Neural cell (in vitro differentiated cells): Measurements from ENCODE around the gene WFIKKN2.

Experiments used
- CTCF ChIP-seq: fragments of 450-650 bp; IDR thresholded peaks from 2 replicates; pipeline ENCODE4 v1.5.1; 2014; ENCODE audit warnings: antibody characterized with exemption, mild to moderate bottlenecking, moderate library complexity; ENCODE audit not compliant: poor library complexity, severe bottlenecking
- REST ChIP-seq: IDR thresholded peaks from 2 replicates; pipeline ENCODE4 v1.6.1; 2012; ENCODE audit warnings: borderline replicate concordance
- SMC3 ChIP-seq: fragments of 450-650 bp; conservative IDR thresholded peaks from 2 replicates; pipeline ENCODE4 v1.6.1; 2014; ENCODE audit warnings: antibody characterized with exemption, mild to moderate bottlenecking, moderate library complexity; ENCODE audit not compliant: poor library complexity

GRCh38 chr17:50866261-50866949 is 31.0 kb downstream of the WFIKKN2 start, which contains the start of gene TOB1:
- TF ChIP-seq CTCF: no peak
- no peak for TF ChIP-seq SMC3
- peak; percentile 95 for TF ChIP-seq REST
